ENCODE results near the gene WDR12.
"Not testable (repeated sequence)": the region's sequence is repeated elsewhere in the genome, so short reads cannot be mapped to it uniquely, and the experiment has no call there.

The WDR12 gene

DNA sequence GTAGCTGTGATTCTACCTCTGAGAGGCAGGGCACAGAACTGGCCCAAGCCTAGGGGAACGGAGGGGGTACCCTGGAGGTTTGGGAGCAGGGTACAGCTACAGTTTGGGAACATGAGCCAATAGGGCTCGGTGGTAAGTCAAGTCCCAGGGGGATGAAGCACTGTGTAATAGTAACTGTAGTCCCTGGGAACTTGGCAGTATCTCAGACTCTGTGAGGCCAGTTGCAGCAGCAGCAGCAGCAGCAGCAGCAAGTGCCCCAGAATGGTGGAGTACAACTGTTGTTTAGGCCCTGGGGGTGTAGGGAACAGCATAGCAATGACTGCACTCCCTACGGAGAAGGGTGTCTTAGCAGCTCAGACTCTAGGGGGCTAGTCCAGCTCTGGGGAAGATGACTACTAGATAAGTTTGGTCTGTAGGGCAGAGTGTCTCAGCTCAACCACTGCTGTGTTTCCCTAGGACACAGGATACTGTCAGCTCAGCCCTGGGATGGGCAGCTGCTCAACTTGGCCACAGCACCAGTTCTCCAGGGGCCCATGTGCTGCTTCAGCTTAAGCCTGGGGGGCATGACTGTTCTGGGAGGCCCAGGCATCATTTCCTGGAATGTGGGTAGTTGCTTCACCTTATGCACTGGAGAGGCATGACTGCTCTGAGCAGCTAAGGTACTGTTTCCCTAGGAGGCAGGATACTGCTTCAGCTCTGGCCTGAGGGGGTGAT, 21.1 kb upstream of the WDR12 start:
- no peaks in the 10 kb centered on the region for H3K9me3 ChIP-seq (ENCODE audit: control insufficient read depth, low read depth, low read length)
- H3K9ac ChIP-seq (ENCODE audit: low read length), result no peak overlapping the region
- no peaks in the 10 kb centered on the region for H3K27me3 ChIP-seq (ENCODE audit: control insufficient read depth, insufficient read depth, low read length)
- no peak overlapping the region for H3K4me3 ChIP-seq (ENCODE audit: low read length)
- H3K36me3 ChIP-seq (ENCODE audit: control insufficient read depth, low read depth, low read length), result no peaks in the 10 kb centered on the region
- no peaks in the 10 kb centered on the region for H3K4me1 ChIP-seq (ENCODE audit: control insufficient read depth, low read depth, low read length)
- no peak overlapping the region for H3K27ac ChIP-seq (ENCODE audit: low read length)

GRCh38 chr2:202918860-202919259, 7.4 kb upstream of the WDR12 start:
- Histone ChIP-seq H3K4me1 (ENCODE audit: control insufficient read depth, low read depth, low read length) (no peaks in the 10 kb centered on the region), H3K4me3 (ENCODE audit: low read length) (no peak overlapping the region), H3K36me3 (ENCODE audit: control insufficient read depth, low read depth, low read length) (no peaks in the 10 kb centered on the region), H3K27me3 (ENCODE audit: control insufficient read depth, insufficient read depth, low read length) (no peaks in the 10 kb centered on the region), H3K9me3 (ENCODE audit: control insufficient read depth, low read depth, low read length) (no peaks in the 10 kb centered on the region), H3K27ac (ENCODE audit: low read length) (no peak overlapping the region), H3K9ac (ENCODE audit: low read length) (no peak overlapping the region)

GRCh38 chr2:202912342-202913201, 1.1 kb upstream of the WDR12 start:
- Histone ChIP-seq H3K4me3 (ENCODE audit: low read length) (peak overlapping the region; percentile 98), H3K9ac (ENCODE audit: low read length) (peak overlapping the region; percentile 96)
- H3K36me3 ChIP-seq (ENCODE audit: control insufficient read depth, low read depth, low read length); H3K27ac ChIP-seq (ENCODE audit: low read length); H3K4me1 ChIP-seq (ENCODE audit: control insufficient read depth, low read depth, low read length); H3K9me3 ChIP-seq (ENCODE audit: control insufficient read depth, low read depth, low read length); H3K27me3 ChIP-seq (ENCODE audit: control insufficient read depth, insufficient read depth, low read length): not testable (repeated sequence)

DNA sequence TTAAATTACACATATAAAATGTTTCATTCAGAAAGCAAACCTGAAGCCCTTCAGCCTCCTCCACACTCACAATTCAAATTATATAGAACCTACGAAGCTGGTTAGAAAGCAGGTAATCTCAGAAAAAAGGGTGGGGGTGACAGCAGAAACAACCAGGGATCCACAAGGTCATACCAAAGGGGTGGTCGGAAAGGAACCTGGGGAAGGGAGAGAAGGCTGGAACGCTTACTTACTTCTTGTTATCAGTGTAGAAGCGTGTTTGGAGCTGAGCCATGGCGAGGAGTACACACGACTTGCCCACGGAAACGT, 316 bp downstream of the WDR12 start:
- Histone ChIP-seq H3K9me3 (ENCODE audit: control insufficient read depth, low read depth, low read length) (no peaks in the 10 kb centered on the region), H3K36me3 (ENCODE audit: control insufficient read depth, low read depth, low read length) (peaks cover 10% of the 10 kb centered on the region), H3K4me1 (ENCODE audit: control insufficient read depth, low read depth, low read length) (no peaks in the 10 kb centered on the region), H3K4me3 (ENCODE audit: low read length) (peak overlapping the region; percentile 98), H3K27me3 (ENCODE audit: control insufficient read depth, insufficient read depth, low read length) (no peaks in the 10 kb centered on the region), H3K9ac (ENCODE audit: low read length) (peak overlapping the region; percentile 96), H3K27ac (ENCODE audit: low read length) (peak overlapping the region; percentile 98)

- Histone ChIP-seq H3K9me3 (ENCODE audit: control insufficient read depth, low read depth, low read length) (no peaks in the 10 kb centered on the region), H3K9ac (ENCODE audit: low read length) (peak overlapping the region; percentile 96), H3K27ac (ENCODE audit: low read length) (no peak overlapping the region), H3K27me3 (ENCODE audit: control insufficient read depth, insufficient read depth, low read length) (no peaks in the 10 kb centered on the region), H3K4me3 (ENCODE audit: low read length) (peak overlapping the region; percentile 98), H3K4me1 (ENCODE audit: control insufficient read depth, low read depth, low read length) (no peaks in the 10 kb centered on the region), H3K36me3 (ENCODE audit: control insufficient read depth, low read depth, low read length) (peaks cover 13% of the 10 kb centered on the region)
Observed at GRCh38 chr2:202910698-202911097, 775 bp downstream of the WDR12 start.

GRCh38 chr2:202910250-202910649, 1.2 kb downstream of the WDR12 start:
- H3K27ac ChIP-seq (ENCODE audit: low read length); H3K9me3 ChIP-seq (ENCODE audit: control insufficient read depth, low read depth, low read length); H3K4me1 ChIP-seq (ENCODE audit: control insufficient read depth, low read depth, low read length); H3K27me3 ChIP-seq (ENCODE audit: control insufficient read depth, insufficient read depth, low read length): not testable (repeated sequence)
- Histone ChIP-seq H3K9ac (ENCODE audit: low read length) (peak overlapping the region; percentile 96), H3K36me3 (ENCODE audit: control insufficient read depth, low read depth, low read length) (peaks cover 18% of the 10 kb centered on the region), H3K4me3 (ENCODE audit: low read length) (peak overlapping the region; percentile 98)

DNA sequence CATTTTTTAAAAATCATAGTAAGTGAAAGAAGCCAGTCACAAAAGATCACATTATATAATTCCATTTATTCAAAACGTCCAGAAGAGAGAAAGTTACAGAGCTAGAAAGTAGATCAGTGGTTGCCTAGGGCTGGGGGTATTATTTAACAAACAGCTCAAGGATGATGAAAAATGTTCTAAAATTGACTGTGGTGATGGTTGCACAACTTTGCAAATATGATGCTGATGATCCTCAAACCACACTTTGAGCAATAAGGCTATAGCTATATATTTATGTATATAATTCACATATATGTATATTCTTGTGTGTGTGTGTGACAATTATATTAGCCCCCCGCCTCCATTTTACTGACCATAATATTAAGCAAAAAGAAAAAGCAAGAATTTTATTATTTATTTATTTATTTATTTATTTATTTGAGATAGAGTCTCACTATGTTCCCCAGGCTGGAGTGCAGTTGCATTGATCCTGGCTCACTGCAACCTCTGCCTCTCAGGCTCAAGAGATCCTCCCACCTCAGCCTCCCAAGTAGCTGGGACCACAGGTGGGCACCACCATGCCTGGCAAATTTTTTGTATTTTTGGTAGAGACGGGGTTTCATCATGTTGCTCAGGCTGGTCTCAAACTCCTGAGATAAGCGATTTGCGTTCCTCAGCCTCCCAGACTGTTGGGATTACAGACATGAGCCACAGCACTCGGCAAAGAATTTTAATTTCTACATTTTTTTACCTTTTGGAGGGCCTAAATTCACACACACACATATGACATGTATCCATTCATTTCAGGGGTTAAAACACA, 1.9 kb downstream of the WDR12 start:
- H3K9me3 ChIP-seq (ENCODE audit: control insufficient read depth, low read depth, low read length), result no peaks in the 10 kb centered on the region
- no peak overlapping the region for H3K27ac ChIP-seq (ENCODE audit: low read length)
- peaks cover 18% of the 10 kb centered on the region for H3K36me3 ChIP-seq (ENCODE audit: control insufficient read depth, low read depth, low read length)
- no peak overlapping the region for H3K9ac ChIP-seq (ENCODE audit: low read length)
- peak overlapping the region; percentile 98 for H3K4me3 ChIP-seq (ENCODE audit: low read length)
- no peaks in the 10 kb centered on the region for H3K27me3 ChIP-seq (ENCODE audit: control insufficient read depth, insufficient read depth, low read length)
- no peaks in the 10 kb centered on the region for H3K4me1 ChIP-seq (ENCODE audit: control insufficient read depth, low read depth, low read length)

DNA sequence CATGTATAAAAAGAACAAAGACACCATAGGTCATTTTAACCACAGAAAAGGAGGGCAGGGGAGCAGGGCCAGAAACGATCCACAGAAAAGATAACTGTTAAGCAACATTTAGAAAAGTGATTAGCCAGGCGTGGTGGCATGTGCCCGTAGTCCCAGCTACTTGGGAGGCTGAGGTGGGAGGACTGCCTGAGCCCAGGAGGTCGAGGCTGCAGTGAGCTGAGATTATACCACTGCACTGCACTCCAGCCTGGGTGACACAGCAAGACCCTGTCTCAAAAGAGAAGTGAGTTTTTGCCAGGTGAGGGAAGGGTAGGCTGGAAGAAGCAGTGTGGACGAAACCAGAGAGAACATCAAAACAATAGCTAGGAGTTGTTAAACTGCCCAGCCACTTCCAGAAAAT, 3.3 kb downstream of the WDR12 start:
- no peak overlapping the region for H3K27ac ChIP-seq (ENCODE audit: low read length)
- H3K9me3 ChIP-seq (ENCODE audit: control insufficient read depth, low read depth, low read length), result no peaks in the 10 kb centered on the region
- no peaks in the 10 kb centered on the region for H3K27me3 ChIP-seq (ENCODE audit: control insufficient read depth, insufficient read depth, low read length)
- no peak overlapping the region for H3K9ac ChIP-seq (ENCODE audit: low read length)
- H3K4me1 ChIP-seq (ENCODE audit: control insufficient read depth, low read depth, low read length), result no peaks in the 10 kb centered on the region
- no peak overlapping the region for H3K4me3 ChIP-seq (ENCODE audit: low read length)
- peaks cover 18% of the 10 kb centered on the region for H3K36me3 ChIP-seq (ENCODE audit: control insufficient read depth, low read depth, low read length)

GRCh38 chr2:202905507-202905906, 6.0 kb downstream of the WDR12 start:
- not testable (repeated sequence) for H3K4me1 ChIP-seq (ENCODE audit: control insufficient read depth, low read depth, low read length); H3K27me3 ChIP-seq (ENCODE audit: control insufficient read depth, insufficient read depth, low read length); H3K27ac ChIP-seq (ENCODE audit: low read length); H3K4me3 ChIP-seq (ENCODE audit: low read length); H3K9me3 ChIP-seq (ENCODE audit: control insufficient read depth, low read depth, low read length); H3K9ac ChIP-seq (ENCODE audit: low read length)
- H3K36me3 ChIP-seq (ENCODE audit: control insufficient read depth, low read depth, low read length), result peaks cover 28% of the 10 kb centered on the region

- Histone ChIP-seq H3K36me3 (ENCODE audit: control insufficient read depth, low read depth, low read length) (peaks cover 76% of the 10 kb centered on the region), H3K27ac (ENCODE audit: low read length) (no peak overlapping the region), H3K27me3 (ENCODE audit: control insufficient read depth, insufficient read depth, low read length) (no peaks in the 10 kb centered on the region), H3K9ac (ENCODE audit: low read length) (no peak overlapping the region), H3K4me3 (ENCODE audit: low read length) (no peak overlapping the region), H3K9me3 (ENCODE audit: control insufficient read depth, low read depth, low read length) (no peaks in the 10 kb centered on the region), H3K4me1 (ENCODE audit: control insufficient read depth, low read depth, low read length) (no peaks in the 10 kb centered on the region)
Observed at GRCh38 chr2:202885190-202885589, 26.3 kb downstream of the WDR12 start.

DNA sequence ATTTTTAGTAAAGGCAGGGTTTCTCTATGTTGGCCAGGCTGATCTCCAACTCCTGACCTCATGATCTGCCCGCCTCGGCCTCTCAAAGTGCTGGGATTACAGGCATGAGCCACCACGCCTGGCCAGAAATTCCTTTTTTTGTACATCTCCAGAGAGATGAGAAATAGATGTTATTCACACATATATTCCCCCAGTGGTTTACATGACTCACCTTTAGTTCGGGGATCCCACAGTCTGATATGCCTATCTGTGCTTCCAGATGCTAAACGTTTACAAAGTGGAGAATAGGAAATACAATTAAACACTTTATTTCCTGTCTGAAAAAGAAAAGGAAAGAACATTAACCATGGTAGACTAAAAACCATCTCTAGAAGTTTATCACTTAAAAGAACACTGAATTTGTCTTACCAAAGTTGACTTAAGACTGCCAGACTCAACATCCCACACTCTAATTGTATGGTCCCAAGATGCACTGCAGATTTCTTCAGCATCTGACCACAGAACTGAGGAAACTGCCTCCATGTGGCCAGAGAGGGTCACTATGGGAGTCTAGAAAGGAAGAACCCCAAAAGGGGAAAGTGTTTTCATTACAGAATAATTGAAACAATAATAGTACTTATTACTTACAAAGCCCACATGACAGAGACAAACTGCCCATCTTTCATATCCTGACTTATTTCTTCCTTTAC, 27.3 kb downstream of the WDR12 start:
- peaks cover 68% of the 10 kb centered on the region for H3K36me3 ChIP-seq (ENCODE audit: control insufficient read depth, low read depth, low read length)
- no peak overlapping the region for H3K27ac ChIP-seq (ENCODE audit: low read length)
- H3K4me1 ChIP-seq (ENCODE audit: control insufficient read depth, low read depth, low read length), result no peaks in the 10 kb centered on the region
- H3K27me3 ChIP-seq (ENCODE audit: control insufficient read depth, insufficient read depth, low read length), result no peaks in the 10 kb centered on the region
- H3K4me3 ChIP-seq (ENCODE audit: low read length), result no peak overlapping the region
- H3K9me3 ChIP-seq (ENCODE audit: control insufficient read depth, low read depth, low read length), result no peaks in the 10 kb centered on the region
- no peak overlapping the region for H3K9ac ChIP-seq (ENCODE audit: low read length)
